Activated naive CD4-positive, alpha-beta T cell (primary cell): Measurements from ENCODE around the gene HACE1.
"Not testable (repeated sequence)": the region's sequence is repeated elsewhere in the genome, so short reads cannot be mapped to it uniquely, and the experiment has no call there.

Source experiments
- DNase-seq, 4 experiments: peaks; one replicate each; lab custom pipeline; 2025; lab: John Stamatoyannopoulos, UW

The HACE1 gene

DNA sequence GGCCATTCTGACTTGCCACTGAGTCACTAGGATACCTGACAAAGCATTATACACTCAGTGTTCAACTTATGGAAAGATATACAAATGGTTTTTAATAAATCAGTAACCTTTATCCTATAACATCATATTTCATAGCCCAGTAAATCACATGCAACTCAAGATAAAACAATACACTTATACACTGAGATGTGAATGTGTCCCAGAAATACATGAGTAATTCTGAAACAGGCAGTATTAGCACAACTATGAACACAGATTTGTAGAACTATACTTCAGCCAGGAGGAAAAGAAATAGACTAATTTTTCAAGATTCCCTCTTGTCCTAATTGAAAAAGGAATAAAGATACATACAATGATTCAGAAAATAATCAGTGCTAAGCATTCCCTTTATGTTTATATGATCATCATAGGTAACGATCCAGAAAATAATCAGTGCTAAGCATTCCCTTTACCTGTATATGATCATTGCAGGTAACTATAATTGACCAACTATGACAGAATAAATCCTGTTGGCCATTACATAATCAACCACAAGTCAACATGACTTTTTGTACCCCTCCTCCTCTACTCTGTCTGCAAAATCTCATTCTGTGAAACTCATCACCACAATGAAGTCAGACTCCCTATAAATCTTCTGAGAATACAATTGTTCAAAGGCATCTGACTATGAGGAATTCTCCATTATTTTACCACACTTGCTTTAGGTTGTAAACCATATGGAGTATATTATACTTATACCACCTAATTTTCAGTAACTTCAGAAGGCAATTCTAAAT, 30.3 kb downstream of the HACE1 start:
- DNase-seq, result no peak

DNA sequence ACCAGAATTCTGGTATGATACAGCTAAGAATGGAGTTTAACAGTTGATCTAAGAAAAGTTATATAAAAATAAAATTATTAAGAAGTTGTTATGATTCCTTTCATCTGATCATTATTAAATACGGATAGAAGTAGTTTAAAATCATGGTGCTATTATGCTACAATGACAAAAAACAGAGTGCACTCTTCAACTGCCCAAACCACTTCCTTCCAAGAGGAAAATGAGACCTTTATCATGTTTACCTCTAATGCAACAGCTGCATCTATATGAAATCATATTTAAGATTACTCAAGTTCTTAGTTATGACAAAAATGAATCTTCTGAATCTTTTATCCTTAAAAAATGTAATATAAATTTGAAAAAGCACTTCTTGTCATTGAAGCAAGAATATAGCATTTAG, 31.2 kb downstream of the HACE1 start:
- DNase-seq, result no peak

DNA sequence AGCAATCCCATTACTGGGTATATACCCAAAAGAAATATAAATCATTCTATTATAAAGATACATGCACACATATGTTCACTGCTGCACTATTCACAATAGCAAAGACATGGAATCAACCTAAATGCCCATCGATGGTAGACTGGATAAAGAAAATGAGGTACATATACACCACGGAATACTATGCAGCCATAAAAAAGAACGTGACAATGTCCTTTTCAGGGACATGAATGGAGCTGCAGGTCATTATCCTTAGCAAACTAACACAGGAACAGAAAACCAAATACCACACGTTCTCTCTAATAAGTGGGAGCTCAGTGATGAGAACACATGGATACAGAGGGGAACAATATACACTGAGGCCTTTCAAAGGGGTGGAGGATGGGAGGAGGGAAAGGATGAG, 38.9 kb downstream of the HACE1 start:
- DNase-seq, result not testable (repeated sequence)

DNA sequence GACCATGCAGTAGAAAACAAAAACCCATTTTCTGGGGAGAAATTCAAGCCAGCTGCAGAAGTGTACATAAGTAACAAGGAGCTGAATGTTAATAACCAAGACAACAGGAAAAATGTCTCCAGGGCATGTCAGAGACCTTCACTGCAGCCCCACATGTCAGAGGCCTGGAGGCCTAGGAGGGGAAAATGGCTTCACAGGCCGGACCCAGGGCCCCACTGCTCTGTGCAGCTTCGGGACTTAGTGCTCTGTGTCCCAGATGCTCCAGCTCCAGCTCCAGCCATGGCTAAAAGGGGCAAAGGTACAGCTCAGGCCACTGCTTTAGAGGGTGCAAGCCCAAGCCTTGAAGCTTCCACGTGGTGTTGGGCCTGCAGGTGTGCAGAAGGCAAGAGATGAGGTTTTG, 43.6 kb downstream of the HACE1 start:
- DNase-seq, result no peak

DNA sequence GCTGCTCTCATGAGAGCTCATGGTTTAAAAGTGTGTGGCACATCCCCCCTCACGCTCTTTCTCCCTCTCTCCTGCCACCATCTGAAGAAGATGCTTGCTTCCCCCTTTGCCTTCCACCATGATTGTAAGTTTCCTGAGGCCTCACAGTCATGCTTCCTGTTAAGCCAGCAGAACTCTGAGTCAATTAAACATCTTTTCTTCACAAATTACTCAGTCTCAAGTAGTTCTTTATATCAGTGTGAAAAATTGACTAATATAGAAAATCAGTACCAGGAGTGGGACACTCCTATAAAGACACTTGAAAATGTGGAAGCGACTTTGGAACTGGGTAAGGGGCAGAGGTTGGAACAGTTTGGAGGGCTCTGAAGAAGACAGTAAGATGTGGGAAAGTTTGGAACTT, 45.0 kb downstream of the HACE1 start:
- no peak for DNase-seq

DNA sequence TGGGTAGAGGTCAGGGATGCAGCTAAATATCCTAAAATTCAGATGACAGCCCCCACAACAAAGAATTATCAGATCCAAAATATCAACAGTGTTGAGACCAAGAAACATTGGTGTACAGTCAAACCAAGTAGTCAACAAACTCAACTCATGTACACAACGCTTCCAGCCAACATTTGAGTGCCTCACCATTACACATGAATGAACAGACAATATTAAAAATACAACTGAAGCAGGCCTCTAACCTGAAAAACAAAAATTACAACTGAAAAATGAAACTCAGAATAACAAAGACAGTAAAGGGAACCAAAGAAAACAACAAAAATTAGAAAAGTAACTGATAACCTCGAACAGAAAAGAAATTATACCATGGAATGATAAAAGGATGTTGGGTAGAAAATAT, 46.2 kb downstream of the HACE1 start:
- DNase-seq, result no peak

DNA sequence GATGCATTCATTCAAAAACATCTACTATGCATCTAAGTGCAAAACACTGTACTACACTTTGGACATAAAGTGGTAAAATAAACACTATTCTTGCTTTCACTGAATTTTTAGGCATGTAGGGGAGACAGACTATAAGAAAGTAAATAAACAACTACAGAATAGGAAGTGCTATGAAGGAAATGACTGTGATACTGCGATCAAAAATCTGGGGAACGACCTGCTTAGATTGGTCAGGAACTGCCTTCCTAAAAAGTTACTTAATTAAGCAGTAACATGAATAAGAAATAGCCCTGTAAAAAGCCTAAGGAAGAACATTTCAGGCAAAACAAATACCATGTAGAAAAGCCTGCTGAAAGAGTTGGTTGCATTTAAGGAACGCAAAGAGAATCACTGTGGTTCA, 50.6 kb downstream of the HACE1 start:
- DNase-seq, result no peak

DNA sequence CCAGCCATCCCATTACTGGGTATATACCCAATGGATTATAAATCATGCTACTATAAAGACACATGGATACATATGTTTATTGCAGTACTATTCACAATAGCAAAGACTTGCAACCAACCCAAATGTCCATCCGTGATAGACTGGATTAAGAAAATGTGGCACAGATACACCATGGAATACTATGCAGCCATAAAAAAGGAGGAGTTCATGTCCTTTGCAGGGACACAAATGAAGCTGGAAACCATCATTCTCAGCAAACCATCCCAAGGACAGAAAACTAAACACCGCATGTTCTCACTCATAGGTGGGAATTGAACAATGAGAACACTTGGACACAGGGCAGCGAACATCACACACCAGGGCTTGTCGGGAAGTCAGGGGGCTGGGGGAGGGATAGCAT, 54.4 kb downstream of the HACE1 start:
- DNase-seq, result not testable (repeated sequence)

DNA sequence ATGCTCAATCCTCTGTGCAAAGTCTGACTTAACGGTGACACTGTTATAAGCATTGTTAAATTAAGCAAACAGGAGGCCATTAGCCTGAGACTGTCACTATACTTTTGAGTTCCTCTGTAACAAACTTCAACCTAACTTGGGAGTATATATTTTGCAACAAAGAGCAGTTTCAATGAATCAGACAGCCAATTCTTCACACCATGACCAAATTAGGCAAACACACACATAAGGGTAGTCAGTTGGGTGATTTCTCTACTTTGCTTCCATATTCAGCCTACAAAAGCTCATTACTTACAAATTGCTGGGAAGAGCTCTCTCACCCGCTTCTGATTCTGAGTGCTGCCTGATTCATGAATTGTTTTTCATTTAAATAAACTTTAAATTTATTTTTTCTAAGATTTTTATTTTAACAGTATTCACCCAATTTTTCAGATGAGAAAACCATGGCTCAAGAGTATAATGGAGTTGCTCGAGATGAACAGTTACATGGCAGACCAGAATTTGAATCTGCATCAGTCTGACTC, 60.5 kb downstream of the HACE1 start:
- no peak for DNase-seq

DNA sequence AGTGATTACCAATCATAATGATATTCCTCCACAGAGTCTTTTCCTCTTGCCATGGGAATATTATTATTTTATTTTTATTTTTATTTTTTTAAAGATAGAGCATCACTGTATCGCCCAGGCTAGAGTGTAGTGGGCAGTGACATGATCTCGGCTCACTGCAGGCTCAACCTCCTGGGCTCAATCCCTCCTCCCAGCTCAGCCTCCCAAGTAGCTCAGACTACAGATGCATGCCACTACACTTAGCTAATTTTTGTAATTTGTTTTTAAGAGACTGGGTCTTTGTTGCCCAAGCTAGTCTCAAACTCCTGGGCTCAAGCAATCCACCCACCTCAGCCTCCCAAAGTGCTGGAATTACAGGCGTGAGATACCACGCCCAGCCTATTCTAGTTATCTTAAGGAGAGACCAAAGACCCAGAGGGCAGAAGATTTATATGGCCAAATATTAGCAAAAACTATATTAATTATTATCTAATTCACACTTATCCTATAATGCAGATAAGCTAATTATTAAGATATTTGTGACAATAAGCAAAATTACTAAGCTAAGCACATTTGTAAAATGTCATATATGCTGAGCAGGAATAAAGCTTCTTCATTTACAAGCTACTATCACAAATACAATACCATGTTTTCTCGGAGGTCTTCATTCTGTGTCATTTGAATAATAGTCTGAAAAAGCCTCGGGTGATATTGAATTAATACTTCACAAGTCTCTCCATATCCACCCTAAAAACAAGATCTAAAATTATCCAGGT, 63.5 kb downstream of the HACE1 start:
- no peak for DNase-seq

DNA sequence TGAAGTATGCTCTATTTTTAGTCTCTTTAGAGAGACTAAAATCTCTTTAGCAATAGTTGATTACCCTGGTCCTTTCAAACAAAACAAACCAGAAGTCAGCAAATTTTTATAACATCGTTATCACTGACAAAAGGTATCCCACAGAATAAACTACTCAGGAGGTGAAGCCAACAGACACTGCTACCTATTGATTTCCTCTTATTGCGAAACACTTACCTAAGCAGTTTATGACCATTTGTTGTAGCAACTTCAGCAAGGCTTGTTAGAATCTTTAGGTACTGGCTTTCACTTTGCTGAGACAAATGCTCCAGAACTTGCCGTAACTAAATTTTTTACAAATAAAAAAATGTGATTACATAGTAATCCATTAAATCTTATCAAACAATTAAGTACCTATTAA, 64.4 kb downstream of the HACE1 start:
- no peak for DNase-seq

DNA sequence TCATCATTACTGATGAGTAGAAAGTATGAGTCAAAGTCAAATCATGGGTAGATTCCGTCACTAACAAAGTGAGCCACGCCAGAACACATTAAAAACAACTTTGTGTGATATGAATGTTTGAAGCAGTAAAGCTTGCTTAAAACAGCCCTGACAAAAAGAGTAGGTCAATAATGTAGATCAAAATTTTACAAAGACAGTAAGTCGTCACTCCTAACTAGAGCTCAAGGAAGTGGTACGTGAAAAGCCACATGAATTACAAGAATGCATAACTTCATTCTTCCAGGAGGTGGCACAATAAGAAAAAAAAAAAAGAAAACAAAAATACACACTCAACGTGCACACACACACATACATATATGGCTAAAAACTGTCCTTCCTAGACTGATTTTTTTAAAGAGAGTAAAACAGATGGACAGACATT, 69.9 kb downstream of the HACE1 start:
- DNase-seq, result no peak

DNA sequence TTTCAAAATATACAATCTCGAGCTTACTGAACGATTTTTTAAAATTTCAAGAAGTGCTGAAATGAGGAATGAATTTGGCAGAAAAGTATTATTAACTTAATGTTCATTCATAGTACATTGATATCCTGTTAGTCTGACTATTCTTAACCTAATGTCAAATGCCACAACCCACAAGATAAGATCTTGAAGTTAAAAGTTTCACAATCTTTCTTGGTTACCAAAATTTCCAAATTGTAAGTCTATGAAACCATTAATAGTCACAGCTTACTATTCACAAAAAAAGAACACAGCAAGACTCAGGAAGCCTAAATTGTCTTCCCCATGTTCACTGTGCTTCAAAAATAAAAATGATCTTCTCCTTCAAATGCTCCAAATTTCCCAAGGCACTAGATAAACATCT, 71.3 kb downstream of the HACE1 start:
- no peak for DNase-seq

DNA sequence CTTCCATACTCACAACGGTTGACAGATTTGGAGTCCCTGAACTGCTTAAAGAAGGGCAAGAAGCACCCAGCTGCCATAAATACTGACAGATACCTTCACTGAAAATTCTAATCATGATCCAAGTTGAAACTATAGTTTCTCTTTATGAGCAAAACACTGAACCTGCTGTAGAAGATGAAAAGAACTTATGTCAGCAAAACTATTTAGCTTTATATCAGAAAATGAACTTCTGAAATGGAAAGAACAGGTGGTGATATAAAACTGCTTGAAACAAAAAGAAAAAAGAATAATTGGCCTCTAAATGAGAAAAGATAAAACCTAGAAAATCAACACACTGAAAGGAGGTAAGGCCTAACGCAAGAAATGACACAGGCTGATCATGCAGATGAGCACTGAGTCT, 72.4 kb downstream of the HACE1 start:
- DNase-seq, result no peak

DNA sequence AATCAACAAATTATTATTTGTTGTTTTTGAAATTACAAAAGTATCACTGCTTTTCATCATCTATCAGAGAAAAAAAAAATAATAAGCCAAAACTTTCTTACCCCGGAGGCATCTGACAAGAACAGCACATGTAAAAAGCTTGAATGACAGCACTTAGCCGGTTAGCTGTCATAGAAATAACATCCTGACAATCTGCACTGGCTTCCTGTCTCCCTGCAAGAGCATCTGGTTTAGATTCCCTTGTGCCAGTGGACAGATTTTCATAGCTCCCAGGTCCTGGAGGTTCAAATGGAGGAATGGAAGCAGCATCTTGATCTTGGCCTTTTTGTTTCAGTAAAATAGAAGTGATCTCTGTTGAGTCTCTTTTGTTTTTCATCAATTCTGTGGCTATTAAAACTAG, 74.8 kb downstream of the HACE1 start:
- DNase-seq, result no peak

DNA sequence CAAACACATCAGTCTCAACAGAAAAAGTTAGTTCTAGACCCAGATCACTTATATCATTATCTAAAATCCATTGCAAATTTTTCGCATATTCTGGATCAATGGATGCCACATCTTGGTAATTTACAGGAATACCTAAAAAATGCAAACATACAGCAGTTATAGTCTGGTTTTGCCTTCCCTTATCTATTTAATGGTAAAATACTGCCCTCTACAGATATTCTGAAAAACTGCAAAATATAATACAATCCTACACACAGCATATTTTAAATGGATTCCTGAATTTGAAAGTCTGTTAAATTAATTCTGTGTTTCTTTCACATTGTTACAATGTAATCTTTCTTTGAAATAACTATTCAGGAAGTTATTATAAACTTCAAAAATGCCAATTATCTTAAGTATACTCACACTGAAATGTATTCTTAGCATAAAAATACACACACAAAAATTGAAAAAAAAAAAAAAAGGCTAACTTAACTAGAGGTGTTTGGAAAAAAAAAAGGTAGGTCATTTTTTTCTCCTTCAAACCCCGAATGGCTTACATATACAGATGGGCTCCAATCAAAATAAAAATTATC, 88.4 kb downstream of the HACE1 start:
- DNase-seq, result no peak

DNA sequence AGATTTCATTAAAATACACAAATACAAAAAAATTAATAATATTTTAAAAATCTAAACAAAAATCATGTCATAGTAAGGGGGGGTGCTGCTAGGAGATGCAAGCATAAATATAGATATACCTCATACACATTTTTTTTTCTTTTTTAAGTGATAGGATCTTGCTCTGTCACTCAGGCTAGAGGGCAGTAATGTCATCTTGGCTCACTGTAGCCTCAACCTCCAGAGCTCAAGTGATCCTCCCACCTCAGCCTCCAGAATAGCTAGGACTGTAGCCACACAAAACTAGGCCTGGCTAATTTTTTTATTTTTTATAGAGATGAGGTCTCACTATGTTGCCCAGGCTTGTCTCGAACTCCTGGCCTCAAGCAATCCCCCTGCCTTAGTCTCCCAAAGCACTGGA, 90.8 kb downstream of the HACE1 start:
- DNase-seq, result no peak

DNA sequence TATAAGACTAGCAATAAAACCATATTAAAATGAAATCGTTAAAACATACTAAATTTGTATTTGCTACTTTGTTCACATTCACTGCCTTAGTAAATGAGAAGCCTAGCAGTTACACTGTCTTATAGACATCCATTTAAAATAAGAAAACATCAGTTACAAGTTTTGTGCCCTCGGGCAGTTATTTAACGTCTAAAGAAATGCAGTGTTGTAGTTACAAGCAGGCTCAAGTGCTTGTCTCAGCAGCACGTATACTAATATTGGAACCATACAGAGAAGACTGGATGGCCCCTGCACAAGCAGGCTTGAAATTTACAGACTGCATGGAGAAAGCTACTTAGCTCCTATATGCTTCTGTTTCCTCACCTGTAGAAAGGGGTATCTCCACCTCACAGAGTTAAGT, 93.1 kb downstream of the HACE1 start:
- no peak for DNase-seq

DNA sequence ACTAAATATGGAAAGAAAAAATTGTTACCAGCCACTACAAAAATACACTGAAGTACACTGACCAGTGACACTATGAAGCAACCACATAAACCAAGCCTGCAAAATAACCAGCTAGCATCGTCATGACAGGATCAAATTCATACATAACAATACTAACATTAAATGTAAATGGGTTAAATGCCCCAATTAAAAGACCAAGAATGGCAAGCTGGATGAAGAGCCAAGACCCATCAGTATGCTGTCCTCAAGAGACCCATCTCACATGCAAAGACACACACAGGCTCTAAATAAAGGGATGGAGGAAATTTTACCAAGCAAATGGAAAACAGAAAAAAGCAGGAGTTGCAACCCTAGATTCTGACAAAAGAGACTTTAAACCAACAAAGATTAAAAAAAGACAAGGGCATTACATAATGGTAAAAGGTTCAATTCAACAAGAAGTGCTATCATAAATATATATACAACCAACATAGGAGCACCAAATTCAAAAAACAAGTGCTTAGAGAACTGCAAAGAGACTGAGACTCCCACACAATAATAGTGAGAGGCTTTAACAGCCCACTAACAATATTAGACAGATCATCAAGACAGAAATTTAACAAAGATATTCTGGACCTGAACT, 104.8 kb downstream of the HACE1 start:
- no peak for DNase-seq

DNA sequence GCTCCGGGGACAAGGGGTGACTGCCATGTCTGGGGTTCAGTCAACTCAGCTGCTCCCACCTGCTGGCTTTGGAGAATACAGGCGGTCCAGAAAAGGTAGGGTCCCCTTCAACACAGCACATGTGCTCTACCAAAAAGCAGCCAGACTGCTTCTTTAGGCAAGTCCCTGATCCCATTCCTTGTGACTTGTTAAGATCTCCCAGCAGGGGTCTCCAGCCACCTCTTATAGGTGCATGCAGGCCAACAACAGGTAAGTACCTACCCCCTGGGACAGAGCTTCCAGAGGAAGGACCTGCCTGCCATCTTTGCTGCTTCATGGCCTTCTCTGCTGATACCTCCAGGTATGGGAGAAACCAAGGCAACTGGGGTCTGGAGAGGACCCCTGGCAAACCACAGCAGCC, 106.5 kb downstream of the HACE1 start:
- no peak for DNase-seq

DNA sequence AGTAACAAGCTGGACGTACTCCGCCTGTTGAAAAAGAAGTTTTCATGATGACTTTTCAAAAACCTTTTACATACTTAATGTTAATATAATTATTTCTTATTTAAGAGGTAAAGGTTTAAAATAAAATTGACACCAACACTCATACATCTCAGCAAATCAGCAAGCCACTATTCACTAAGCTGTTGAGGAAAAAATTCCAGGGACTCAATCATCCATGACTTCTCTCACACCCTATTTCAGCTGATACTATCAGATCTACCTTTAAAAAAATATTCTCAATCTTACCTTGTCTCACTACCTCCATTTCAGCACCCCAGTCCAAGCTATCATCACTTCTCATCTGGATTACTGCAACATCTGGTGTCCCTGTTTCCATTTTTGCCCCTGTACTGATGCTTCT, 109.3 kb downstream of the HACE1 start:
- DNase-seq, result no peak

DNA sequence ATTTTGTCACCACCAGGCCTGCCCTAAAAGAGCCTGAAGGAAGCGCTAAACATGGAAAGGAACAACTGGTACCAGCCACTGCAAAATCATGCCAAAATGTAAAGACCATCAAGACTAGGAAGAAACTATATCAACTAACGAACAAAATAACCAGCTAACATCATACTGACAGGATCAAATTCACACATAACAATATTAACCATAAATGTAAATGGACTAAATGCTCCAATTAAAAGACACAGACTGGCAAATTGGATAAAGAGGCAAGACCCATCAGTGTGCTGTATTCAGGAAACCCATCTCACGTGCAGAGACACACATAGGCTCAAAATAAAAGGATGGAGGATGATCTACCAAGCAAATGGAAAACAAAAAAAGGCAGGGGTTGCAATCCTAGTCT, 120.6 kb downstream of the HACE1 start:
- DNase-seq, result not testable (repeated sequence)

DNA sequence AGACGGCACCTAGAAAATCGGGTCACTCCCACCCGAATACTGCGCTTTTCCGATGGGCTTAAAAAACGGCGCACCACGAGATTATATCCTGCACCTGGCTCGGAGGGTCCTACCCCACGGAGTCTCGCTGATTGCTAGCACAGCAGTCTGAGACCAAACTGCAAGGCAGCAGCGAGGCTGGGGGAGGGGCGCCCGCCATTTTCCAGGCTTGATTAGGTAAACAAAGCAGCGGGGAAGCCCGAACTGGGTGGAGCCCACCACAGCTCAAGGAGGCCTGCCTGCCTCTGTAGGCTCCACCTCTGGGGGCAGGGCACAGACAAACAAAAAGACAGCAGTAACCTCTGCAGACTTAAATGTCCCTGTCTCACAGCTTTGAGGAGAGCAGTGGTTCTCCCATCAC, 122.2 kb downstream of the HACE1 start:
- not testable (repeated sequence) for DNase-seq
